ENCODE measurements around the gene PAX7.

The PAX7 gene

DNA sequence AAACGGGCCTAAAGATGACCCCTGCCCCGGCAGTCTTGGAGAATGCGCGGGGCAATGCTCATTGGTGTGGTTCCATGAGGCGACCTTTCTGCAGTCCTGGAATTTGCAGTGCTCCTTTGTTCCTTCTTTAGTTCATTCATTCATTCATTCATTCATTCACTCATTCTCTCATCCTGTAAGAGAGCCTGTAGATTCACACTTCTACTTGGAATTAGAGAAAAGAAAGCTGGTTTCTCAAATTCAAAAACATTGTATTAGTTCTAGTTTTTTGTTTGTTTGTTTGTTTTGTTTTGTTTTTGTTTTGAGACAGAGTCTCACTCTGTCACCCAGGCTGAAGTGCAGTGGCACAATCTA lies 31.6 kb downstream of the PAX7 start:
- Histone ChIP-seq H3K36me3 (replicated peaks; ENCODE audit: low read depth, low read length) (no peaks in the 10 kb centered on the region), H4K20me1 (ENCODE audit: insufficient read depth, low read length) (no peaks in the 10 kb centered on the region), H3K4me2 (ENCODE audit: low read length) (no peak overlapping the region), H3K4me3 (ENCODE audit: low read length) (no peak overlapping the region), H3K27me3 (ENCODE audit: low read depth, low read length) (peaks cover 5% of the 10 kb centered on the region; the same call in 1 of the 2 replicates), H3K27ac (ENCODE audit: low read length) (no peak overlapping the region), H3K79me2 (ENCODE audit: low read length) (no peaks in the 10 kb centered on the region), H3K4me1 (ENCODE audit: low read length) (no peaks in the 10 kb centered on the region), H3K9ac (ENCODE audit: low read length) (no peak overlapping the region), H2AFZ (ENCODE audit: low read depth, low read length) (no peak overlapping the region), H3K9me3 (ENCODE audit: insufficient read depth, low read length) (no peaks in the 10 kb centered on the region)
- TF ChIP-seq, protein P1, sequence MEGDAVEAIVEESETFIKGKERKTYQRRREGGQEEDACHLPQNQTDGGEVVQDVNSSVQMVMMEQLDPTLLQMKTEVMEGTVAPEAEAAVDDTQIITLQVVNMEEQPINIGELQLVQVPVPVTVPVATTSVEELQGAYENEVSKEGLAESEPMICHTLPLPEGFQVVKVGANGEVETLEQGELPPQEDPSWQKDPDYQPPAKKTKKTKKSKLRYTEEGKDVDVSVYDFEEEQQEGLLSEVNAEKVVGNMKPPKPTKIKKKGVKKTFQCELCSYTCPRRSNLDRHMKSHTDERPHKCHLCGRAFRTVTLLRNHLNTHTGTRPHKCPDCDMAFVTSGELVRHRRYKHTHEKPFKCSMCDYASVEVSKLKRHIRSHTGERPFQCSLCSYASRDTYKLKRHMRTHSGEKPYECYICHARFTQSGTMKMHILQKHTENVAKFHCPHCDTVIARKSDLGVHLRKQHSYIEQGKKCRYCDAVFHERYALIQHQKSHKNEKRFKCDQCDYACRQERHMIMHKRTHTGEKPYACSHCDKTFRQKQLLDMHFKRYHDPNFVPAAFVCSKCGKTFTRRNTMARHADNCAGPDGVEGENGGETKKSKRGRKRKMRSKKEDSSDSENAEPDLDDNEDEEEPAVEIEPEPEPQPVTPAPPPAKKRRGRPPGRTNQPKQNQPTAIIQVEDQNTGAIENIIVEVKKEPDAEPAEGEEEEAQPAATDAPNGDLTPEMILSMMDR (IDR thresholded peaks at IDR 0.05; ENCODE audit: low read depth, low read length), result no peak
- no peak for TF ChIP-seq EZH2phosphoT487 (IDR thresholded peaks at IDR 0.05; ENCODE audit: low read depth)

DNA sequence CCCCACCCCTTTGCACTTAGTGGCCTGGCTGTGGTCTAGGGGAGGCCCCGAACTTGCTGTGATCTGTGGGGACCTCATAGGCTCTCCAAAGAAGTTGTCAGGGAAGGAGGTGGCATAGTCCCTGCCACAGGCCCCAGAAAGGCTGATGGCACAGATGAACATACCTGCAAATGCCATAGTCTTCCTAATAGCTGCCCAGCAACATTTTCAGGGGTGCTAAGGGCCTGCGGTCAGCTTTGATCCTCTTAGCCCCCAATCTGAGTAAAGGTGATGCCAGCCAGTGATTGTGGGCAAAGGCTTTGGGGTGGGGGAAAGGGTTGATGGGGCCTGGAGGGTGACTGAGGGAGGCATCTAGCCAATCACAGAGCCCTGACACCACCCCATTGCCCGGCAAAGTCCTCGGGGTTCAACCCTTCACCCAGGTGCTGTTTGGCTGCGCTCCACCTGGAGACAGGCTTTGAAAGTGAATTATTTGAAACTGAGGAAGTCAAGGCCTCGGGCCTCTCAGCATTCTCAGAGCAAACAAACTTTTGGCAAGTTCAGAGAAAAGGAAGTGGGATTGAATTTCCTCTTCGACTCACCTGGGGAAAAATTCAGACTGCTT lies 35.8 kb downstream of the PAX7 start:
- no peak overlapping the region for H2AFZ ChIP-seq (ENCODE audit: low read depth, low read length)
- H3K9me3 ChIP-seq (ENCODE audit: insufficient read depth, low read length), result no peaks in the 10 kb centered on the region
- no peak overlapping the region for H3K9ac ChIP-seq (ENCODE audit: low read length)
- H3K27me3 ChIP-seq (ENCODE audit: low read depth, low read length), result peaks cover 5% of the 10 kb centered on the region; the same call in 1 of the 2 replicates
- H4K20me1 ChIP-seq (ENCODE audit: insufficient read depth, low read length), result no peaks in the 10 kb centered on the region
- no peaks in the 10 kb centered on the region for H3K36me3 ChIP-seq (replicated peaks; ENCODE audit: low read depth, low read length)
- no peak for TF ChIP-seq EZH2phosphoT487 (IDR thresholded peaks at IDR 0.05; ENCODE audit: low read depth)
- TF ChIP-seq, protein P1 (IDR thresholded peaks at IDR 0.05; ENCODE audit: low read depth, low read length), result no peak
- no peak overlapping the region for H3K27ac ChIP-seq (ENCODE audit: low read length)
- H3K79me2 ChIP-seq (ENCODE audit: low read length), result no peaks in the 10 kb centered on the region
- H3K4me1 ChIP-seq (ENCODE audit: low read length), result no peaks in the 10 kb centered on the region
- no peak overlapping the region for H3K4me3 ChIP-seq (ENCODE audit: low read length)
- no peak overlapping the region for H3K4me2 ChIP-seq (ENCODE audit: low read length)

DNA sequence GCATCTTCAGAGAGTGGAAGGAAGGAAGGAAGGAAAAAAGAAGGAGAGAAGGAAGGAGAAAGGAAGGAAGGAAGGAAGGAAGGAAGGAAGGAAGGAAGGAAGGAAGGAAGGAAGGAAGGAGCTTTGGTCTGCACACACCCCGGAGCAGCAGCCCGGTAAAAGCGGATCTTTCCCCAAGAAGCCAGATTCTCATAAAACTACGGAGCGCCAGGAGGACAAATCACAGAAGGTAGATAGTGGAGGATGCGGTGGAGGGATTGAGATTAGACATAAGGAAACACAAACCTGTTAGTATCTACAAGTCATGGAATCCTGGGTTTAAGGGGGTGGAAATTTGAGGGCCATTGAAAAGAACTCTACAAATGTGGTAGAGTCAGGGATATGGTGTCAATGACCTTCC lies 36.7 kb downstream of the PAX7 start:
- Histone ChIP-seq H3K4me1 (ENCODE audit: low read length) (no peaks in the 10 kb centered on the region), H3K9ac (ENCODE audit: low read length) (no peak overlapping the region), H3K4me3 (ENCODE audit: low read length) (no peak overlapping the region)

DNA sequence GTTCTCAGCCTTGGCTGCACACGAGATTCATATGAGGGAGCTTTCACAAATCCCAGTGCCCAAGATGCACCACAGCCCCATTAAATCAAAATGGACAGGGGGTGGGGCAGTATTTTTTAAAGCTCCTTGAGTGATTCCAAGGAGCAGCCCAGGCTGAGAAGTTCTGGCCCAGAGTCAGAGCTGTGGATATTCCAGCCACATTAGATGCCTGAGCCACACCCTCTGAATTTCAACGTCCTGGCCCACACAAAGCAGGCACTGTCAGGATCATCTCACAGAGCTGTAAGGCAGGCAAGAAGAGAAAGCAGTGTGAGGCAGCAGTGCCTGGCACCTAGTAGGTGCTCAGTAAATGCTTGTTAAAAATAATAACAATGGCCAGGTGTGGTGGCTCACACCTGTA lies 37.4 kb downstream of the PAX7 start:
- Histone ChIP-seq H2AFZ (ENCODE audit: low read depth, low read length) (no peak overlapping the region), H3K4me2 (ENCODE audit: low read length) (no peak overlapping the region), H3K9ac (ENCODE audit: low read length) (no peak overlapping the region), H3K27me3 (ENCODE audit: low read depth, low read length) (peaks cover 5% of the 10 kb centered on the region; the same call in 1 of the 2 replicates), H3K4me3 (ENCODE audit: low read length) (no peak overlapping the region), H3K9me3 (ENCODE audit: insufficient read depth, low read length) (no peaks in the 10 kb centered on the region), H3K79me2 (ENCODE audit: low read length) (no peaks in the 10 kb centered on the region), H3K36me3 (replicated peaks; ENCODE audit: low read depth, low read length) (no peaks in the 10 kb centered on the region), H3K4me1 (ENCODE audit: low read length) (no peaks in the 10 kb centered on the region), H3K27ac (ENCODE audit: low read length) (no peak overlapping the region), H4K20me1 (ENCODE audit: insufficient read depth, low read length) (no peaks in the 10 kb centered on the region)
- TF ChIP-seq, protein P1 (IDR thresholded peaks at IDR 0.05; ENCODE audit: low read depth, low read length), result no peak
- no peak for TF ChIP-seq EZH2phosphoT487 (IDR thresholded peaks at IDR 0.05; ENCODE audit: low read depth)

More for the DNA sequence above, 36.7 kb downstream of the PAX7 start:
- Histone ChIP-seq H3K27ac (ENCODE audit: low read length) (no peak overlapping the region), H4K20me1 (ENCODE audit: insufficient read depth, low read length) (no peaks in the 10 kb centered on the region), H3K27me3 (ENCODE audit: low read depth, low read length) (peaks cover 5% of the 10 kb centered on the region; the same call in 1 of the 2 replicates), H2AFZ (ENCODE audit: low read depth, low read length) (no peak overlapping the region), H3K9me3 (ENCODE audit: insufficient read depth, low read length) (no peaks in the 10 kb centered on the region), H3K79me2 (ENCODE audit: low read length) (no peaks in the 10 kb centered on the region), H3K36me3 (replicated peaks; ENCODE audit: low read depth, low read length) (no peaks in the 10 kb centered on the region), H3K4me2 (ENCODE audit: low read length) (no peak overlapping the region)
- no peak for TF ChIP-seq EZH2phosphoT487 (IDR thresholded peaks at IDR 0.05; ENCODE audit: low read depth)
- TF ChIP-seq, protein P1 (IDR thresholded peaks at IDR 0.05; ENCODE audit: low read depth, low read length), result no peak
